Chondrocyte (in vitro differentiated cells): ENCODE results near the gene HPCAL1. TPM values are rescaled to one million over a fixed set of nuclear protein-coding genes. Genes with fewer than 3 reads are reported as not detected.

Experiments used
- DNase-seq: peaks from one replicate; pipeline ENCODE4 v3.0.0; 2021; ENCODE audit warnings: mixed read lengths, low spot score
- H3K27ac Mint-ChIP-seq: one replicate; pipeline ENCODE4 v1.8.0; 2021; ENCODE audit warnings: mild to moderate bottlenecking, moderate library complexity, mixed read lengths; ENCODE audit not compliant: unreplicated experiment
- H3K27me3 Mint-ChIP-seq: 2 replicates; pipeline ENCODE4 v1.8.0; 2021; ENCODE audit warnings: low read depth, mixed read lengths
- H3K36me3 Mint-ChIP-seq: 2 replicates; pipeline ENCODE4 v1.8.0; 2021; ENCODE audit warnings: low read depth, mixed read lengths
- H3K4me1 Mint-ChIP-seq: 2 replicates; pipeline ENCODE4 v1.8.0; 2021; ENCODE audit warnings: low read depth, mild to moderate bottlenecking, mixed read lengths
- H3K4me3 Mint-ChIP-seq: one replicate; pipeline ENCODE4 v1.8.0; 2021; ENCODE audit warnings: mild to moderate bottlenecking, moderate library complexity, mixed read lengths; ENCODE audit not compliant: unreplicated experiment
- H3K9me3 Mint-ChIP-seq: 2 replicates; pipeline ENCODE4 v1.8.0; 2021; ENCODE audit warnings: low read depth, mixed read lengths
- total RNA-seq: library from RNA; stranded (reverse); gene quantifications from 3 replicates; pipeline ENCODE4 v1.2.1, GENCODE V29; 2021
- TF ChIP-seq, protein P1 (sequence below): fragments of 200-600 bp; sonication (generic); IDR thresholded peaks from 2 replicates; pipeline ENCODE4 v1.5.0; 2021; ENCODE audit warnings: antibody characterized with exemption, mild to moderate bottlenecking, moderate library complexity

Gene HPCAL1
- total RNA-seq, 1 donor from 2014 or later = 19.3 TPM

DNA sequence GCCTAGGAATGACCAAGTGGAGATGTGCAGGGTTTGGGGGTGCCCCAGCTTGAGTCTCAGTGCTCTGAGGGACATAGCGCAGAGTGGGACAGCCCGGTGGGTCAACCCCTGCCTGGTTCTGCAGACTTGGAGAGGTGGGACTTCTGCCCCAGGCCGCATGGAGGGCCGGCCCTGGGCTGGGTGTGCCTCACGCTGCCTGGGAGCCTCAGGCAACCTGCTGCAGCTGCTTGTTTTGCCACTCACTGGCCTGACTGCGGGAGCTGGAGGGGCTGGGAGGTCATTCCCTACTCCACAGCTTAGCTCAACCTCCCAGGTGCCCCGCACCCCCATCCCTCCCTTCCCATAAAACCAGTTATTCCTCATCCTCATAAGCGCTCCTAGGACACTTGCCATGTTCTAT, 112.3 kb downstream of the HPCAL1 start:
- Mint-ChIP-seq H3K27me3 (no peaks in the 10 kb centered on the region), H3K4me3 (no peak overlapping the region), H3K36me3 (peaks cover 3% of the 10 kb centered on the region), H3K9me3 (no peaks in the 10 kb centered on the region), H3K4me1 (peaks cover 4% of the 10 kb centered on the region), H3K27ac (no peak overlapping the region)
- TF ChIP-seq, protein P1, sequence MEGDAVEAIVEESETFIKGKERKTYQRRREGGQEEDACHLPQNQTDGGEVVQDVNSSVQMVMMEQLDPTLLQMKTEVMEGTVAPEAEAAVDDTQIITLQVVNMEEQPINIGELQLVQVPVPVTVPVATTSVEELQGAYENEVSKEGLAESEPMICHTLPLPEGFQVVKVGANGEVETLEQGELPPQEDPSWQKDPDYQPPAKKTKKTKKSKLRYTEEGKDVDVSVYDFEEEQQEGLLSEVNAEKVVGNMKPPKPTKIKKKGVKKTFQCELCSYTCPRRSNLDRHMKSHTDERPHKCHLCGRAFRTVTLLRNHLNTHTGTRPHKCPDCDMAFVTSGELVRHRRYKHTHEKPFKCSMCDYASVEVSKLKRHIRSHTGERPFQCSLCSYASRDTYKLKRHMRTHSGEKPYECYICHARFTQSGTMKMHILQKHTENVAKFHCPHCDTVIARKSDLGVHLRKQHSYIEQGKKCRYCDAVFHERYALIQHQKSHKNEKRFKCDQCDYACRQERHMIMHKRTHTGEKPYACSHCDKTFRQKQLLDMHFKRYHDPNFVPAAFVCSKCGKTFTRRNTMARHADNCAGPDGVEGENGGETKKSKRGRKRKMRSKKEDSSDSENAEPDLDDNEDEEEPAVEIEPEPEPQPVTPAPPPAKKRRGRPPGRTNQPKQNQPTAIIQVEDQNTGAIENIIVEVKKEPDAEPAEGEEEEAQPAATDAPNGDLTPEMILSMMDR = no peak
- no peak for DNase-seq

DNA sequence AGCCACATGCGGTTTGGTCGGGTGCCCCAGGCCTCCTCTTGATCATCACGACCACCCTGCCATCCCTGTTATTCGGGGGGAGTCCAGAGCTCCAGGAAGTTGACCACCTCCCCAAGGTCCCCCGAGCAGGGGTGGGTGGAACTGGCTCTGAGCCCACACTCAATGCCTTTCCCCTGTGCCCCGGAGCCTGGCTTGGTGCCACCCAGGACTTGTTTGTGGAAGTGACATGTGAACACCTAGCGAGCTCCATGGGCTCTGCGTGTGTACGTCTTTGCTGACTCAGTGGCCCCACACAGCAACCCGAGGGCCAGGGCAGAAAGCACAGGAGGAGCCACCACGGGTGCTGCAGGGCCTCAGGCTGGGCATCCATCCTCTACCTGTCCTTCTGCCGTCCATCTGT, 112.9 kb downstream of the HPCAL1 start:
- Mint-ChIP-seq H3K4me1 (peaks cover 4% of the 10 kb centered on the region), H3K27me3 (no peaks in the 10 kb centered on the region), H3K36me3 (peaks cover 3% of the 10 kb centered on the region), H3K27ac (no peak overlapping the region), H3K4me3 (no peak overlapping the region), H3K9me3 (no peaks in the 10 kb centered on the region)
- no peak for DNase-seq
- TF ChIP-seq, protein P1 = no peak

DNA sequence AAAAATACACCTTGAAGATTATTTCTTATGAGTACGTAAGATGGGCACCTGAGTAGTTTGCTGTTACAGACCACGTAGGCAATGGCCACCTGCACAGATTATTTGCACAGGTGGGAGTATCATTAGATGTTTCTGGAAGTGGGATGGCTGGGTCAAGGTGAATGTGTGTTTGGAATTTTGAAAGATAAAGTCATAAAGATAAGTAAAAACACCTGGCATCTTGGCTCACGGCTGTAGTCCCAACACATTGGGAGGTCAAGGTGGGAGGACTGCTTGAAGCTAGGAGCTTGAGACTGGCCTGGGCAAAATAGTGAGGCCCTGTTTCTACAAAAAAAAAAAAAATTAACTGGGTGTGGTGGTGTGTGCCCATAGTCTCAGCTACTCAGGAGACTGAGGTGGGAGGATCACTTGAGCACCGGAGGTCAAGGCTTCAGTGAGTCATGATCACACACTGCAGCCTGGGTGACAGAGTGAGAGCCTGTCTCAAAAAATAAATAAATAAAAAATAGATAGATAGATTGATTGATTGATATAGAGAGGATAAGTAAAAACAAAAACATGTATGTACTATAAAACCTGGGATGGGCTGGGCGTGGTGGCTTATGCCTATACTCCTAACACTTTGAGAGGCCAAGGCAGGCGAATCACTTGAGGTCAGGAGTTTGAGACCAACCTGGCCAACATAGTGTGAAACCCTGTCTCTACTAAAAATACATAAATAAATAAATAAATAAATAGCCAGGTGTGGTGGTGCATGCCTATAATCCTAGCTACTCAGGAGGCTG, 115.0 kb downstream of the HPCAL1 start:
- Mint-ChIP-seq H3K36me3 (peaks cover 4% of the 10 kb centered on the region), H3K27me3 (no peaks in the 10 kb centered on the region), H3K4me1 (peaks cover 4% of the 10 kb centered on the region), H3K27ac (no peak overlapping the region), H3K4me3 (no peak overlapping the region), H3K9me3 (no peaks in the 10 kb centered on the region)
- no peak for DNase-seq
- TF ChIP-seq, protein P1 = no peak

DNA sequence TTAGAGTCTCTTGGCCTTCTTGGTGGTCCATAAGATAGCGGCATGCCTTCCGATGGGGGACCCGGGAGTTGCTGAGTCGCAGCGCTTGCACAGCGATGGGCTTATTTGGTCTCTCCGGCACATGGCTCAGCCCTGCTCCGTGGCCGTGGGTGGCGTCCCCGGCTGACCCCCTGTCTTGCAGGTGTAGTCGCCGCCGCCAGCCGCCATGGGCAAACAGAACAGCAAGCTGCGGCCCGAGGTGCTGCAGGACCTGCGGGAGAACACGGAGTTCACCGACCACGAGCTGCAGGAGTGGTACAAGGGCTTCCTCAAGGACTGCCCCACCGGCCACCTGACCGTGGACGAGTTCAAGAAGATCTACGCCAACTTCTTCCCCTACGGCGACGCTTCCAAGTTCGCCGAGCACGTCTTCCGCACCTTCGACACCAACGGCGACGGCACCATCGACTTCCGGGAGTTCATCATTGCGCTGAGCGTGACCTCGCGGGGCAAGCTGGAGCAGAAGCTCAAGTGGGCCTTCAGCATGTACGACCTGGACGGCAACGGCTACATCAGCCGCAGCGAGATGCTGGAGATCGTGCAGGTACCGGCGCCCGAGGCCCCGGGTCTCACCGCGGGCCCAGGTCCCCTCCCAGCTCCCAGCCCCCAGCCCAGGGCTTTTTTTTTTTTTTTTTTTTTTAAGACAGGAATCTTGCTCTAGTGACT, 117.0 kb downstream of the HPCAL1 start:
- H3K36me3 Mint-ChIP-seq = peaks cover 3% of the 10 kb centered on the region
- TF ChIP-seq, protein P1 = no peak
- H3K4me3 Mint-ChIP-seq = no peak overlapping the region
- H3K9me3 Mint-ChIP-seq = no peaks in the 10 kb centered on the region
- no peaks in the 10 kb centered on the region for H3K27me3 Mint-ChIP-seq
- H3K27ac Mint-ChIP-seq = no peak overlapping the region
- peaks cover 9% of the 10 kb centered on the region for H3K4me1 Mint-ChIP-seq
- no peak for DNase-seq

DNA sequence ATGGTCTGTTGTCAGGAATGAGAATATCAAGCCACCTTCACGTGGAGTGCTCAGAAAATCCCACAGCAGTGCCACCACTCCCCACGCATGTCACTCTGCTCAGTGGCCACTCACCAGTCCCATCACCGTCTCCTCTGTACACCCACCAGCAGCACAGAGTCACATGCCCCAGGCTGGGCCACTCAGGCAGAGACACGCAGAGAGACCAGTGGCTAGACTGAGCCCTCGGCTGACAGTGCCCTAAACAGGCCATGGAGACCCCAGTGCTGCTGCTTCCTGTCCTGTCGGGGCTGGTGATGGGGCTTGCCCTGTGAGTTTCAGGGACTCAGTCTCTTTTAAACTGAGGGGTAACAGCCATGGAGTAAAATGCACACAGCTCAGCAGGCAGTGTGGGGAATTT, 119.5 kb downstream of the HPCAL1 start:
- H3K4me1 Mint-ChIP-seq = peaks cover 9% of the 10 kb centered on the region
- no peaks in the 10 kb centered on the region for H3K9me3 Mint-ChIP-seq
- H3K27ac Mint-ChIP-seq = no peak overlapping the region
- no peak overlapping the region for H3K4me3 Mint-ChIP-seq
- H3K27me3 Mint-ChIP-seq = no peaks in the 10 kb centered on the region
- DNase-seq = no peak
- H3K36me3 Mint-ChIP-seq = peaks cover 3% of the 10 kb centered on the region
- TF ChIP-seq, protein P1 = no peak
